Gastrocnemius medialis (tissue), 4 donors: ENCODE data around the gene LMTK2. TPM values are rescaled to one million over a fixed set of nuclear protein-coding genes. Genes with fewer than 3 reads are reported as not detected.

Experiments used
- ATAC-seq, 2 donors: fragments of 150-250 bp; one replicate each; pipeline ENCODE4 v1.9.1; 2016
- DNase-seq, 2 donors: peaks; one replicate each; pipeline ENCODE4 v3.0.0-alpha.2; 2019
- H3K27ac ChIP-seq, 4 donors: fragments of 200-600 bp; sonication (generic); 1 replicate in 1 of 4; 2 replicates in 3 of 4; pipeline ENCODE4 v1.5.1; 2016 to 2018; ENCODE audit warnings: mild to moderate bottlenecking in 2 of 4, moderate library complexity in 1 of 4
- H3K27me3 ChIP-seq, 3 donors: fragments of 200-600 bp; sonication (generic) in 2 of 3; 1 replicate in 1 of 3; 2 replicates in 2 of 3; pipeline versions ENCODE4 v1.5.1 to v1.6.0; 2016 to 2019; ENCODE audit warnings: mild to moderate bottlenecking in 1 of 3, moderate library complexity in 1 of 3
- H3K36me3 ChIP-seq, 2 donors: fragments of 200-600 bp; sonication (generic) in 1 of 2; one replicate each; pipeline ENCODE4 v1.5.1; 2017 to 2018
- H3K4me1 ChIP-seq, 2 donors: fragments of 200-600 bp; sonication (generic) in 1 of 2; one replicate each; pipeline ENCODE4 v1.5.1; 2016 to 2017; ENCODE audit warnings: mild to moderate bottlenecking in 2 of 2
- H3K4me3 ChIP-seq, 4 donors: fragments of 200-600 bp; sonication (generic) in 3 of 4; 1 replicate in 1 of 4; 2 replicates in 3 of 4; pipeline ENCODE4 v1.5.1; 2016 to 2019; ENCODE audit warnings: mild to moderate bottlenecking in 2 of 4
- H3K9me3 ChIP-seq, 3 donors: fragments of 200-600 bp; sonication (generic) in 2 of 3; 1 replicate in 1 of 3; 2 replicates in 2 of 3; pipeline ENCODE4 v1.5.1; 2016 to 2019
- POLR2A ChIP-seq, 2 donors: fragments of 450-650 bp; IDR thresholded peaks; one replicate each; pipeline ENCODE4 v1.6.1; 2017; ENCODE audit warnings: antibody characterized with exemption in 2 of 2, mild to moderate bottlenecking in 2 of 2, moderate library complexity in 2 of 2
- in situ Hi-C, 4 donors: fragments of 200-750 bp; cut with MboI; loops; one replicate each; pipeline versions ENCODE4 v1.15.0 to v1.8.0; 2017; ENCODE audit warnings: low sequenced_read_pairs in 4 of 4
- intact Hi-C: fragments of 100-400 bp; cut with DNase I; formaldehyde crosslinking; loops from one replicate; pipeline ENCODE4 v1.15.1; 2023; ENCODE audit warnings: low total_unique reads
- total RNA-seq, 4 donors: library from RNA; depleted of rRNA; stranded (reverse); fragments of >200 nt; gene quantifications; one replicate each; pipeline versions ENCODE4 v1.1.0 to v1.2.3, GENCODE V29; 2016
- TF ChIP-seq, protein P1 (sequence below), 5 experiments: fragments of 450-650 bp in 3 of 5; fragments of 200-600 bp in 2 of 5; sonication (generic) in 2 of 5; IDR thresholded peaks in 4 of 5; conservative IDR thresholded peaks in 1 of 5; 1 replicate in 4 of 5; 2 replicates in 1 of 5; pipeline ENCODE4 v1.5.1; 2016 to 2019; ENCODE audit warnings: antibody characterized with exemption in 5 of 5, mild to moderate bottlenecking in 3 of 5, moderate library complexity in 3 of 5

LMTK2 gene
- total RNA-seq, 4 donors from 2014 or later: 10.8 to 44.2 (median 17.7) TPM

- in situ Hi-C loops: loop anchor here in 2 of 4 donors (5.0 to 25.0 kb wide), 3 partner anchors 52 to 152 kb away; no protein-coding TSS in a partner anchor
- ATAC-seq: no peak
- no peaks in the 10 kb centered on the region for H3K27me3 ChIP-seq
- H3K36me3 ChIP-seq: peaks cover 0 to 5% of the 10 kb centered on the region in 2 donors
- no peaks in the 10 kb centered on the region for H3K9me3 ChIP-seq
- H3K4me3 ChIP-seq: no peak overlapping the region
- H3K27ac ChIP-seq: no peak overlapping the region
- DNase-seq: no peak
- H3K4me1 ChIP-seq: peaks cover 2 to 3% of the 10 kb centered on the region in 2 donors
- TF ChIP-seq POLR2A (IDR thresholded peaks at IDR 0.05): no peak
- TF ChIP-seq, protein P1, sequence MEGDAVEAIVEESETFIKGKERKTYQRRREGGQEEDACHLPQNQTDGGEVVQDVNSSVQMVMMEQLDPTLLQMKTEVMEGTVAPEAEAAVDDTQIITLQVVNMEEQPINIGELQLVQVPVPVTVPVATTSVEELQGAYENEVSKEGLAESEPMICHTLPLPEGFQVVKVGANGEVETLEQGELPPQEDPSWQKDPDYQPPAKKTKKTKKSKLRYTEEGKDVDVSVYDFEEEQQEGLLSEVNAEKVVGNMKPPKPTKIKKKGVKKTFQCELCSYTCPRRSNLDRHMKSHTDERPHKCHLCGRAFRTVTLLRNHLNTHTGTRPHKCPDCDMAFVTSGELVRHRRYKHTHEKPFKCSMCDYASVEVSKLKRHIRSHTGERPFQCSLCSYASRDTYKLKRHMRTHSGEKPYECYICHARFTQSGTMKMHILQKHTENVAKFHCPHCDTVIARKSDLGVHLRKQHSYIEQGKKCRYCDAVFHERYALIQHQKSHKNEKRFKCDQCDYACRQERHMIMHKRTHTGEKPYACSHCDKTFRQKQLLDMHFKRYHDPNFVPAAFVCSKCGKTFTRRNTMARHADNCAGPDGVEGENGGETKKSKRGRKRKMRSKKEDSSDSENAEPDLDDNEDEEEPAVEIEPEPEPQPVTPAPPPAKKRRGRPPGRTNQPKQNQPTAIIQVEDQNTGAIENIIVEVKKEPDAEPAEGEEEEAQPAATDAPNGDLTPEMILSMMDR (IDR thresholded peaks at IDR 0.05 in 4 of 5, conservative IDR thresholded peaks at IDR 0.05 in 1 of 5): no peak
- intact Hi-C loops: no loop called here
Observed at GRCh38 chr7:98163704-98164494, 57.2 kb downstream of the LMTK2 start.

DNA sequence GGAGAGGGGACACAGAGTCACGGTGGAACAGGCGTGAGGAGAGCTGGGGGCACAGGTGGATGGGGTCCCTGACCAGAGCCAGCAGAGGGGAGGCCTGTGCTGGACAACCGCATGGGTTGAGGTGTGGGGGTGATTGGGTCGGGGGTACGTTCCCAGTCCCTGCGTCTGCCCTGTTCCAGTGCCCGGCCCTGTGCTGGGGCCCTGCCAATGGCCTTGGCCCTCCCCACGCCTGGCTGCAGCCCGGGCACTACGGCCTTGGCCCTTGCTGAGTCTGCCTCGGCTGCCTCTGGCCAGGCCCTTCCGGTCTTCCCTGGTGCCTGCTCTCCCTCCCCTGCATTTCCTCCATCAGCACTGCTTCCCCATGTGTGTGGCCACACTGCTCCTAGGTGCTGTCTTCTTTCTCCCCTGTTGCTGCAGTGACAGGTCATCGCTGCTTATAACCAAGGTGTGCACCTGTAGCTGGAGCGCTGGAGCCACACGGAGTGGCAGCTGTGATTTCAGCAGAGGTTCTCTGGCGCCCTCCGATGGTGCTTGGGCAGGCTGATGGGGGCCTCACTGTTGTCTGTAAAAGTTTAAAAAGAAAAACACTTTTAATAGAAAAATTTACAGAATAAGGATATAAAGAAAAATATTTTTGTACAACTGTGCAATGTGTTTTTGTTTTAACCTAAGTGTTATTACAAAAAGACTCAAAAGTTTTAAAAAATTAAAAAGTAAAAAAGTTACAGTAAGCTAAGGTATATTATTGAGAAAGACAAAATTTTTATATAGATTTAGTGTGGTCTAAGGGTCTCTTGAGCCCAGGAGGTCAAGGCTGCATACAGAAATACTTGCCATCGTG is 59.4 kb downstream of the LMTK2 start:
- no peak for TF ChIP-seq POLR2A (IDR thresholded peaks at IDR 0.05)
- TF ChIP-seq, protein P1 (IDR thresholded peaks at IDR 0.05 in 4 of 5, conservative IDR thresholded peaks at IDR 0.05 in 1 of 5): peak; percentile 22 to 62 (median 43)
- Histone ChIP-seq H3K4me1 (peaks cover 19 to 20% of the 10 kb centered on the region in 2 donors), H3K27me3 (no peaks in the 10 kb centered on the region), H3K9me3 (no peaks in the 10 kb centered on the region), H3K36me3 (no peaks in the 10 kb centered on the region), H3K4me3 (no peak overlapping the region), H3K27ac (no peak overlapping the region)
- DNase-seq: no peak
- ATAC-seq: no peak
- intact Hi-C loops: no loop called here
- in situ Hi-C loops: loop anchor here in 3 of 4 donors (5.0 to 25.0 kb wide), 3 partner anchors 64 to 154 kb away; no protein-coding TSS in a partner anchor

DNA sequence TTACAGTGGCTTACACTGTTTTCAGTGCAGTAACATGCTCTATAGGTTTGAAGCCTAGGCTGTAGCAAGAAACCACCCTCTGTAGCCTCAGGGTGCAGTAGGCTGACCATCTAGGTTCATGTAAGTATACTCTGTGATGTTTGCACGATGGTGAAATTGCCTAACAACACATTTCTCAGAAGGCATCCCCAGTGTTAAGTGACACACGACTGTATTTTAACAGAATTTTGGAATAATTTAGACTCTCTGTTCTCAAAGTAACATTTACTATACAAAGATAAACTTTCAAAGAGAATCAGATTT is 60.0 kb downstream of the LMTK2 start:
- TF ChIP-seq, protein P1 (IDR thresholded peaks at IDR 0.05 in 4 of 5, conservative IDR thresholded peaks at IDR 0.05 in 1 of 5): no peak
- H3K9me3 ChIP-seq: no peaks in the 10 kb centered on the region
- intact Hi-C loops: no loop called here
- H3K27ac ChIP-seq: no peak overlapping the region
- in situ Hi-C loops: loop anchor here in 3 of 4 donors (5.0 to 25.0 kb wide), 3 partner anchors 64 to 154 kb away; no protein-coding TSS in a partner anchor
- DNase-seq: no peak
- no peak for ATAC-seq
- peaks cover 19 to 20% of the 10 kb centered on the region in 2 donors for H3K4me1 ChIP-seq
- H3K27me3 ChIP-seq: no peaks in the 10 kb centered on the region
- H3K36me3 ChIP-seq: peaks cover 0 to 6% of the 10 kb centered on the region in 2 donors
- H3K4me3 ChIP-seq: no peak overlapping the region

- TF ChIP-seq, protein P1 (IDR thresholded peaks at IDR 0.05 in 4 of 5, conservative IDR thresholded peaks at IDR 0.05 in 1 of 5): no peak
- no peak for TF ChIP-seq POLR2A (IDR thresholded peaks at IDR 0.05)
- ATAC-seq: no peak
- no peak overlapping the region for H3K4me3 ChIP-seq
- H3K27ac ChIP-seq: peak overlapping the region in 2 of 4 donors; percentile 5 to 89
- H3K36me3 ChIP-seq: peaks cover 0 to 16% of the 10 kb centered on the region in 2 donors
- peaks cover 19 to 20% of the 10 kb centered on the region in 2 donors for H3K4me1 ChIP-seq
- in situ Hi-C loops (loop anchor here in 3 of 4 donors (5.0 to 25.0 kb wide), 3 partner anchors 65 to 155 kb away; no protein-coding TSS in a partner anchor), intact Hi-C loops (loop anchor here (1.0 to 2.0 kb wide), 2 partner anchors 61 to 85 kb away; partner anchors contain the start of genes LMTK2 and TECPR1)
- H3K27me3 ChIP-seq: no peaks in the 10 kb centered on the region
- H3K9me3 ChIP-seq: no peaks in the 10 kb centered on the region
- DNase-seq: no peak
Observed at GRCh38 chr7:98167653-98168052, 61.0 kb downstream of the LMTK2 start.
